Activated B cell treated with CpG ODN at 0.5 μM for 24 hours (primary cell): Measurements from ENCODE around the gene IZUMO1. TPM values are rescaled to one million over a fixed set of nuclear protein-coding genes. Genes with fewer than 3 reads are reported as not detected.
A peak's percentile ranks its signal among the peaks of the same experiment; 100 is the strongest.

Experiments used
- ATAC-seq: fragments of 200-7000 bp; cut with Tn5 transposase; one replicate; pipeline ENCODE4 v1.10.0; 2021; ENCODE audit warnings: low read depth, mild to moderate bottlenecking, moderate library complexity
- CTCF ChIA-PET: fragments of 350-600 bp; sonication (Branson Sonifier 250); formaldehyde crosslinking; loops from one replicate; lab custom pipeline; 2021; ENCODE audit warnings: antibody characterized with exemption; lab: Charles Lee
- POLR2A ChIA-PET: fragments of 350-600 bp; sonication (Branson Sonifier 250); formaldehyde crosslinking; loops from one replicate; lab custom pipeline; 2021; ENCODE audit warnings: antibody characterized with exemption; lab: Charles Lee
- DNase-seq: peaks from one replicate; pipeline ENCODE4 v3.0.0; 2022
- H3K27ac Mint-ChIP-seq: one replicate; pipeline ENCODE4 v1.8.0; 2020; ENCODE audit warnings: mixed read lengths
- H3K27me3 Mint-ChIP-seq: one replicate; pipeline ENCODE4 v1.8.0; 2021; ENCODE audit warnings: mixed read lengths
- H3K36me3 Mint-ChIP-seq: one replicate; pipeline ENCODE4 v1.8.0; 2021; ENCODE audit warnings: low read depth, mixed read lengths
- H3K4me1 Mint-ChIP-seq: one replicate; pipeline ENCODE4 v1.8.0; 2021; ENCODE audit warnings: mixed read lengths
- H3K4me3 Mint-ChIP-seq: one replicate; pipeline ENCODE4 v1.8.0; 2020; ENCODE audit warnings: mild to moderate bottlenecking, mixed read lengths
- H3K9me3 Mint-ChIP-seq: one replicate; pipeline ENCODE4 v1.8.0; 2020; ENCODE audit warnings: mixed read lengths
- intact Hi-C: fragments of 100-400 bp; cut with micrococcal nuclease; formaldehyde crosslinking; loops from one replicate; pipeline ENCODE4 v1.15.1; 2024
- total RNA-seq: library from RNA; stranded (reverse); gene quantifications from 2 replicates; pipeline ENCODE4 v1.2.3, GENCODE V29; 2022
- TF ChIP-seq, protein P1 (sequence below): fragments of 200-600 bp; IDR thresholded peaks from one replicate; pipeline ENCODE4 v1.8.0; 2022; ENCODE audit warnings: antibody characterized with exemption, mild to moderate bottlenecking

The IZUMO1 gene
- total RNA-seq, 1 donor from 2014 or later, result not detected

DNA sequence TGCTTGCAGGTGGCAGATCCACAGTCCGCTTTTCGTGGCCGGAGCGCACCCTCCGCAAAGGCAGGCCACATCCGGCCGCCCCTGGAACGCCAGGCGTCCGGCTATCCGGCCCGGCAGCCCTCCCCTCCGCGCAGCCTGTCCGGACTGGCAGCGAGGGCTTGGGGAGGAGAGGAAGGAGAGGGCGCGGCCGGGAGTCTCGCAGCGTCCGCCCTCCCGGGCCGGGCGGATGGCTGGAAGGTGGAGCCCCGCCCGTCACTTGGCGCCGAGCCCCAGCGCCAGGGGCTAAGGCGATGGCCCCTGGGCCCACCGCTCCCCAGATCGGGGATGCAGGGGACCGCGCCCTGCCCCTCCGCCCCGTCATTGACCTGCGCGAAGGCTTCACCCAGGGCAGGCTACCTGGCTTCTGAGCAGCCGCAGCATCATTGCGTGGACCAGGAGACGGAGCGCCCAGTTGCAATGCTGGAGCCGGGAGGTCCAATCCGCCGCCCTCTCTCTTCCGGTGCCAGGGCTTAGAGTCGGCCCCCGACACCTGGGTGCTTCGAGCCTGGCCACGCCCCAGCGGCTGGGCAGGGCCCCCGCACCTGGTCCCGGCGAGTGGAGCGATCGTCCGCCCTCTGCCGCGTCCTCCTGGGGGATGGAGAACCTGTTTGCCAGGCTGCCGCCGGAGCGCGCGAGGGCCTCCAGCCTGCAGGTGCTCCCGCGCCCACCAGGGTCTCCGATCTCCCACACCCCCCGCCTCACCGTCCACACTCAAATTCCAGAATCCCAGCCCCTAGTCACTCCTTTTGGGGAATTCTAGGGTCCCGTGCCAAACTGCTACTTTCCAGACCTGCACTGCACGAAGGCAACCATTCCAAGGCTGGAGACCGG is 6.0 kb upstream of the IZUMO1 start, which contains the start of gene FUT1:
TSS of gene FUT1 (minus strand) at position 146 of the 870 bp plus-strand sequence. CDS start 1,360 bp downstream, outside the sequence.
- H3K9me3 Mint-ChIP-seq, result no peaks in the 10 kb centered on the region
- ATAC-seq, result peak; percentile 68
- peak within 1 kb of the TSS; percentile 64 for H3K4me3 Mint-ChIP-seq
- H3K4me1 Mint-ChIP-seq, result peaks cover 9% of the 10 kb centered on the region
- DNase-seq, result no peak
- intact Hi-C loops, result loop anchor here (2.0 kb wide), 1 partner anchor 28 kb away; no protein-coding TSS in a partner anchor
- CTCF ChIA-PET, result no interaction called here
- no peaks in the 10 kb centered on the region for H3K36me3 Mint-ChIP-seq
- POLR2A ChIA-PET, result interaction anchor here (0.7 kb wide), 1 partner anchor 39 kb away, joined by 3 read pairs; no protein-coding TSS in a partner anchor
- H3K27me3 Mint-ChIP-seq, result peaks cover 34% of the 10 kb centered on the region
- TF ChIP-seq, protein P1, sequence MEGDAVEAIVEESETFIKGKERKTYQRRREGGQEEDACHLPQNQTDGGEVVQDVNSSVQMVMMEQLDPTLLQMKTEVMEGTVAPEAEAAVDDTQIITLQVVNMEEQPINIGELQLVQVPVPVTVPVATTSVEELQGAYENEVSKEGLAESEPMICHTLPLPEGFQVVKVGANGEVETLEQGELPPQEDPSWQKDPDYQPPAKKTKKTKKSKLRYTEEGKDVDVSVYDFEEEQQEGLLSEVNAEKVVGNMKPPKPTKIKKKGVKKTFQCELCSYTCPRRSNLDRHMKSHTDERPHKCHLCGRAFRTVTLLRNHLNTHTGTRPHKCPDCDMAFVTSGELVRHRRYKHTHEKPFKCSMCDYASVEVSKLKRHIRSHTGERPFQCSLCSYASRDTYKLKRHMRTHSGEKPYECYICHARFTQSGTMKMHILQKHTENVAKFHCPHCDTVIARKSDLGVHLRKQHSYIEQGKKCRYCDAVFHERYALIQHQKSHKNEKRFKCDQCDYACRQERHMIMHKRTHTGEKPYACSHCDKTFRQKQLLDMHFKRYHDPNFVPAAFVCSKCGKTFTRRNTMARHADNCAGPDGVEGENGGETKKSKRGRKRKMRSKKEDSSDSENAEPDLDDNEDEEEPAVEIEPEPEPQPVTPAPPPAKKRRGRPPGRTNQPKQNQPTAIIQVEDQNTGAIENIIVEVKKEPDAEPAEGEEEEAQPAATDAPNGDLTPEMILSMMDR, result no peak
- no peak within 1 kb of the TSS for H3K27ac Mint-ChIP-seq

DNA sequence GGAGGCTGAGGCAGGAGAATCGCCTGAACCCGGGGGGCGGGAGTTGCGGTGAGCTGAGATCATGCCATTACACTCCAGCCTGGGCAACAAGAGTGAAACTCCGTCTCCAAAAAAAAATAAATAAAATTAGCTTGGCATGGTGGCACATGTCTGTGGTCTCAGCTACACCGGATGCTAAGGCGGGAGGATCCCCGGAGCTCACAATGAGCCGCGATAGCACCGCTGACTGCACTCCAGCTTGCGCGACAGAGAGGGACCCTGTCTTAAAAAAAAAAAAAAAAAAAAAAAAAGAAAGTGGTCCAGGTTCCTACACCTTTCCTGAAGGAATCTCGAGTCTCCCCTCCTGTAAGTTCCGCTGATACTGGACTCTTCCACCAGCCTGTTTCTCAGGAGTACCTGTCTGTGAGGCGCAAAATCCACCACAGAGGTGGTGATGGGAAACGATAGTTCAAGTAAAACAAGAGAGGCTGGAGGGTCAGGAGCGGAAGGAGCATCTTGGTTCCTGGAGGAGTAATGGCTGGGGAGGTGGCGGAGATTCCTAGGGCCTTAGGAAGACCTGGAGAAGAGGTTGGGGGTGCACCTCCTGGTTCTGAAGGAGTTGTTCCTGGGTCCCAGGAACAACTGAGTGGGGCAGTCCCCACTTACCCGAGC is 5.3 kb upstream of the IZUMO1 start:
- intact Hi-C loops, result loop anchor here (2.0 kb wide), 1 partner anchor 29 kb away; no protein-coding TSS in a partner anchor
- Mint-ChIP-seq H3K4me3 (peak overlapping the region; percentile 64), H3K4me1 (peaks cover 12% of the 10 kb centered on the region), H3K36me3 (no peaks in the 10 kb centered on the region), H3K27me3 (peaks cover 36% of the 10 kb centered on the region), H3K9me3 (no peaks in the 10 kb centered on the region), H3K27ac (no peak overlapping the region)
- ChIA-PET CTCF (interaction anchor here (0.9 kb wide), 1 partner anchor 13 kb away, joined by 3 read pairs; no protein-coding TSS in a partner anchor), POLR2A (interaction anchor here (0.6 to 0.7 kb wide), 2 partner anchors 11 to 38 kb away, joined by 3 read pairs; no protein-coding TSS in a partner anchor)
- TF ChIP-seq, protein P1, result no peak
- ATAC-seq (no peak), DNase-seq (no peak)

DNA sequence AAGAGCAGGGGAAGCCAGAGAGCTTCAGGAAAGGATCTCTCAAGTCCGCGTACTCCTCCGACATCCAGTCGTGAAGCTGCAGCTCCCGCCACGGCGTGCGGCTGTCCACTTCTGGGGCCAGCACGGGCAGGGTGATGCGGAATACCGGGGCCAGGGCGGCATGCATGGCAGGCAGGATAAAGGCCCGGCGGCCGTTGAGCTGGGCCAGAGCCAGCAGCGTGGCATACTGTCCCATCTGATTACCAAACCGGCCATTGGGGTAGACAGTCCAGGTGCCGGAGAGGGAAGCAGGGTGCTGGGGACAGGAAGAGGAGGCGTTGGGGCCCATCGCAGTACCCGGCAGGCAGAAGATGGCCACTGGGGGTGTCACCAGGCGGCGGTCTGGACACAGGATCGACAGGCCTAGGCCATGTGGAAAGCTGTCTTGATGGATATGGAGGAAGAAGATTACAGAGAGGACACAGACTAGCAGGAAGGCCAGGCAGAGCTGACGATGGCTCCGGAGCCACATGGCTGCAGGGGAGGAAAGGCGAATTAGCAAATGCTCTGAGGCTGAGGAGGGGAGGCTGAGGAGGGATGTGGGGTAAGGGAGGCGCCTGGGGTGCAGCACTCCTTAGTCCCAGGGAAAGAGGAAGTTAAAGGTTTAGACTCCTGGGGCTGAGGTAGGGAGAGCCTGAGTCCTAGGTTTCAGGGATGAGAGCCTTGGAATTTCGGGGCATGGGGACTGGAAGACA is 4.2 kb upstream of the IZUMO1 start:
- Mint-ChIP-seq H3K27me3 (peaks cover 41% of the 10 kb centered on the region), H3K4me1 (peaks cover 12% of the 10 kb centered on the region), H3K9me3 (no peaks in the 10 kb centered on the region), H3K27ac (no peak overlapping the region), H3K4me3 (peak overlapping the region; percentile 20), H3K36me3 (no peaks in the 10 kb centered on the region)
- TF ChIP-seq, protein P1, result no peak
- CTCF ChIA-PET, result no interaction called here
- intact Hi-C loops, result no loop called here
- POLR2A ChIA-PET, result no interaction called here
- DNase-seq (no peak), ATAC-seq (no peak)

DNA sequence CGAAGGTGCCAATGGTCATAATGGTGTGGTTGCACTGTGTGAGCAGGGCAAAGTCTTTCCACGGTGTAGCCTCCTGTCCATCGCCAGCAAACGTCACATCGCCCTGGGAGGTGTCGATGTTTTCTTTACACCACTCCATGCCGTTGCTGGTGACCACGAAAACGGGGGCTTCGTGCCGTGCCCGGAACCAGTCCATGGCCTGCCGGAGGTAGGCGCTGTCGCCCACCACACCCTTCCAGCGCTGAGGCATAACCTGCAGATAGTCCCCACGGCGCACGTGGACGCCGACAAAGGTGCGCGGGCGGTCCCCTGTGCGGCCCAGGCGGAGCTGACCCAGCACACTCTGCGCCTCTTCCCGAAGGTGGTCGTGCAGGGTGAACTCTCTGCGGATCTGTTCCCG is 3.6 kb upstream of the IZUMO1 start:
- ATAC-seq, result no peak
- peaks cover 12% of the 10 kb centered on the region for H3K4me1 Mint-ChIP-seq
- H3K36me3 Mint-ChIP-seq, result no peaks in the 10 kb centered on the region
- ChIA-PET POLR2A (no interaction called here), CTCF (no interaction called here)
- H3K27me3 Mint-ChIP-seq, result peaks cover 43% of the 10 kb centered on the region
- TF ChIP-seq, protein P1, result no peak
- H3K9me3 Mint-ChIP-seq, result peaks cover 2% of the 10 kb centered on the region
- no peak for DNase-seq
- no peak overlapping the region for H3K27ac Mint-ChIP-seq
- H3K4me3 Mint-ChIP-seq, result no peak overlapping the region
- intact Hi-C loops, result no loop called here
